GM19035 (cell line): Measurements from ENCODE around the gene PRAME.

Experiments used
- ATAC-seq: cut with Tn5 transposase; IDR thresholded peaks from one replicate; pipeline ENCODE4 v1.9.1; 2021; ENCODE audit not compliant: unreplicated experiment

PRAME gene

DNA sequence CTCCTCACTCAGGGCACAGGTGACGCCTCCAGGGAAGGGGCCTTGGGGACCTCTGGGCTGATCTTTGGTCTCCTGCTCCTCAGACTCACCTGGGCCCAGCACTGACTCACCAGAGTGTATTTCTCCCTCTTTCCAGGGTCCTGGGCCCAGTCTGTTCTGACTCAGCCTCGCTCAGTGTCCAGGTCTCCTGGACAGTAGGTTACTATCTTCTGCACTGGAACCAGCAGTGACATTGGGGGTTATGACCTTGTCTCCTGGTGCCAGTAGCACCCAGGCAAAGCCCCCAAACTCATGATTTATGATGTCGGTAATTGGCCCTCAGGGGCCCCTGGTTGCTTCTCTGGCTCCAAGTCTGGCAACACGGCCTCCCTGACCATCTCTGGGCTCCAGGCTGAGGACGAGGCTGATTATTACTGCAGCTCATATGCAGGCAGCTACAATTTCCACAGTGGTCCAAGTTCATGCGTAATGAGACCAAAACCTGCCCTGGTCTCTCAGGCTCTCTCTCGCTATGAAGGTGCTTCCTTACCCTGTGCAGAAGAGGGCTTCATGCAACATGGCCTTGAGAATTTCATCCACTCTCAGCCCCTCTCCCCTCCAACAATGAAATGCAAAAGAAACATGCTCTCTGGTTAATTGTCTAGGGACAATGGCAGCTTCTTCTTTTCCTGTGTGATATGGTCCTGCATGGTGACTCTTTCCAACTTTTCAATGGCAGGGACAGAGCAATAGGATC is 21.0 kb upstream of the PRAME start:
- ATAC-seq = no peak

DNA sequence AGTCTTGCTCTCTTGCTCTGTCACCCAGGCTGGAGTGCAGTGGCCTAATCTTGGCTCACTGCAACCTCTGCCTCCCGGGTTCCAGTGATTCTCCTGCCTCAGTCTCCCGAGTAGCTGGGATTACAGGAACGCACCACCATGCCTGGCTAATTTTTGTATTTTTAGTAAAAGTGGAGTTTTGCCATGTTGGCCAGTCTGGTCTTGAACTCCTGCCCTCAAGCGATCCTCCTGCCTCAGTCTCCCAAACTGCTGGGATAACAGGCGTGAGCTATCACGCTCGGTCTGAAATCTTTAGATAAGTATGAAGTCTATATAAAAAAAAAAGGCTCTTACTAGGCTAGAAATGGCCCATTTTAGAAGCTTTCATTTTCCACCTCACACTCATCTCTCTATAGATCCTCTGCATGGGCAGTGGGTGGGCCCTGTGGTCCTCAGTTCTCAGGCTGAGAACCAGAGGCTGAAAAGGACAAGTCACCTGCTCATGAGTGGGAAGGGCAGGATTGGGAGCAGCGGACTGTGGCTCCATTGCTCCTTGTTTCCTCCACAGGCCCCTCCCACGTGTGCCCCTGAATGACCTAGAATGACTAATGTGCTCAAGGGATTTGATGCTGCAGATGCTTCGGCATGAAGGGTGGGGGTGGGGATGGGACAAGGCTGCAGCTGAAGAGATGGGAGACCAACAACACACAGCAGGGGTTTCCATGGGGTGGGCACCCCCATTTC is 19.8 kb upstream of the PRAME start:
- no peak for ATAC-seq

DNA sequence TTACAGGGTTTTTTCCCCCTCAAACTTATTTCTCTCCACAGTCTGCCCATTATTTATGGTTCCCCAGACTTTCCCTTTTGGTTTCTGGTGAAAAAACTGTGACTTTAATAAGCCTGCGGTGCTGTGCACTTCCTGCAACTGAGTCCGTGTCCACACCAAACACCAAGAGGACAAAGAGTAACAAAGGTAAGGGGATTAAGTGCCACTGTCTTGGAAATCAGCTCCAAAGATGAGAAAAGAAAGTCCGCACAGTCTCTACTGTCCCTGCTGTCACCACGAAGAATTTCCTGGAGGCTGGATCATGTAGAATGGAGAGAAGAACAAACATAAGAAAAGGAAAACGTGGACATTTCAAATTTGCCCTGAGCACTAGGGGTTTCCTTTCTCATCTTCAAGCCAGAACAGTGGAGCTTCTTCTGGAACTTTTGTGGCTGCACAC is 17.9 kb upstream of the PRAME start:
- ATAC-seq = no peak

DNA sequence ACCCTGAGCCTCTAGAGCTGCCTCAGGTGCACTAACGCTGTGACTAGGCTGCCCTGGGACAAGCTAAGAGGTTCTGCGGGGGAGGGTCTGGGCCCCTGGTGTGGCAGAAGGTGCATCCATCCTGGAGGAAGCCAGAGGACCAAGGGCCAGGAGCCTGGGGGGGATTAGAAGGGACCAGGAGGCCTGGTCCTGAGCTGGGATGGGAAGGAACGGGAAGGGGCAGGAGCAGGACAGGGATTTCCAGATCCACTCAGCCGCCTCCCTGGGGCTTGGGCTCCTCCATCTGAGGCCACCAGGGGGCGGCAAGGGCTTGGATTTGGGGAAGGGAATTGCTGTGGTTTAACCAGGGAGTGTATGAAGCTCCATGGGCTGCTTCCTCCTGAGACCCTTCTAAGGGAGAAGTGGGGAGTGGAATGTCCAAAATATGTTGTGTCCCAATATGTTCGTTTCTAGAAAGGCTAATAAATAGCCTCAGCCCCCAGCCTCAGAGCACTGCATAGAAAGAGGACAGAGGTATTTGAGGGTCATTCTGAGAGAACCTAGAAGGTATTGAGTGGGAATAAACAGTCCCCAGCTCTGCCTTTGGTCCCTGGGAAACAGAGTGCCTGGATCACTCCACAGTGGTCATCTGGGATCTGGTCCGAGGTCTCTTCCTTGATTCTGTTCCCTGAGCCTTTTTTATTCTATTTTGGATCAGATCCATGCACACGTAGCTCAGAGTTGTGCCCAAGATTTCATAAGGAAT is 17.4 kb upstream of the PRAME start:
- ATAC-seq = no peak

DNA sequence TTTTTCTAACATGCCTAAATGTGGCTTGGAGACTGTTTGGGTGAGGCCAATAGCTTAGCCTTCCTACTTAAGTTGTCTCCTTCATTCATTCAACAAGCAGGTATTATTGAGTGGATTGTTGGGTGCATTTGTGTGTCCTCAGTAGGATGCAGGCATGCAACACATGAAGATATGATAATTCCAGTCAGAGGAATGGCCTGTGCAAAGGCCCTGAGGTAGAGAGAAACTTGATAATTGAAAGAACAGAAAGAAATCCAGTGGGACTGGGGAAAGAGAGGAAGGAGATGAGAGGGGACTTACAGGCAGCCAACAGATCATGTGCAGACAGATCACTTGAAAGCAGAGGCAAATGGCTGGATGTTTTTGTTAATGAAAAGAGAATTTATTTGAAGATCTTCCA is 15.3 kb upstream of the PRAME start:
- no peak for ATAC-seq

DNA sequence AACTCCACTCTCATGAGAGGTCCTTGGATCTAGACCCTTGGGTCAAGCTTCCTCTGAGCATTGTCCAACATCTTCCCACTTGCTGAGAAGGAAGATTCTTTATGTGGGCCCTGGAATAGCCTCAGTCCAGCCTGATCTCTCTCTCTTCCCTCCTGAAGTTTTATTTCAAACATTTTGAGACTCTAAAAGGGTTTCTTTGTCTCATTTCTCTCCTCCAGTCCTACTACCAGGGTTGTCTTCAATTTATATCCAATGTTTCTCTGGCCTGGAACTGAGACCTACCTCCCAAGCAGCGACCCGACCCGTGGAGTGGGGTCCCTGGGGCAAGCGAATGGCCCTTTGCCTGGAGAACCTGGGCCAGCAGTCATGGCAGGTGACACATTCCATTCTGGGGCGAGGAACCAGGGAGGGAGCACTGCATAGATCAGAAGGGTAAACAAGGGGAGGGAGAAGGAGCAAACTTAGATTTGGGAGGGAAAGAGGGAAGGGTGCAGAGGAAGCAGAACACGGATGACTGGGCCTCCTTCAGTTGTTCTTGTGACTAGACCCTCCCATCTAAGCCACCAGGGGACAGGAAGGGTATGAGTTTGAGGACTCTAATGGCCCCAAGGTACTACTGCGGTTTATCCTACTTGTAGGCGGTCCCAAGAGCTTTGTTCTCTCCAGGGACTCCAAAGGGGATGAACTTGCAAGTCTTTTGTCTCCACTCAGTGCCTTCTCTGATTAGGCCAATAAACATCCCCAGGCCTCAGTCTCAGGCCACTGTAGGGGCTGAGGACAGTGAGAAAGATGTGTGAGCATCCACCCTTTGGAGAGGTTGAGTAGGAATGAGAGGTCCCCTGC is 14.2 kb upstream of the PRAME start:
- ATAC-seq = no peak

DNA sequence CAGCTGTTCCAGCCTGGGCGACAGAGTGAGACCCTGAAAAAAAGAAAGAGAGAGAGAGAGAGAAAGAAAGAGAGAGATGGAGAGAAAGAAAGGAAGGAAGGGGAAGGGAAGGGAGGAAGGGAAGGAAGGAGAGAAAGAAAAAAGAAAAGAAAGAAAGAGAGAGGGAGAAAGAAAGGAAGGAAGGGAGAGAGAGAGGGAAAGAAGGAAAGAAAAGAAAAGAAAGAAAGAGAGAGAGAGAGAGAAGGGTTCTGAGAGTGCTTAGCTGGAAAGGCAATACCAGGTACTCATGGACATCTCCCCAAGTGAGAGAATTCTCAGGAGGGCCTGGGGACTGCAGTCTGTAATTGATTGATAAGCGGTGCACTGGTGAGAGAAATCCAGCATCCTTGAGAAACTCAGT is 12.8 kb upstream of the PRAME start:
- no peak for ATAC-seq

DNA sequence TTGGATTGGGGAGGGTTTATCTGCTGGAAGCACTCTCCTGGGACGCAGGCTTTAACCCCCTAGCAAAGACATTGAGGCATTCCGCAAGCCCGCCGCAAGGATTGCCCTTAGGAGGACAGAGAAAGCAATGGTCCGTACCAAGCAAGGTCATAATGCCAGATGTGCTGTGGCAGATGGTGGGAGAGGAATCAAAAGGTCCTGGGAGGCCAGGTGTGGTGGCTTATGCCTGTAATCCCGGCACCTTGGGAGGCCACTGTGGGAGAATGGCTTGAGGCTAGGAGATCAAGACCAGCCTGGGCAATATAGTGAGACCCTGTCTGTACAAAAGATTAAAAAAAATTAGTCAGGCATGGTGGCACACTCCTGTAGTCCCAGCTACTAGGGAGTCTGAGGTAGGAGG is 12.4 kb upstream of the PRAME start:
- ATAC-seq = no peak

DNA sequence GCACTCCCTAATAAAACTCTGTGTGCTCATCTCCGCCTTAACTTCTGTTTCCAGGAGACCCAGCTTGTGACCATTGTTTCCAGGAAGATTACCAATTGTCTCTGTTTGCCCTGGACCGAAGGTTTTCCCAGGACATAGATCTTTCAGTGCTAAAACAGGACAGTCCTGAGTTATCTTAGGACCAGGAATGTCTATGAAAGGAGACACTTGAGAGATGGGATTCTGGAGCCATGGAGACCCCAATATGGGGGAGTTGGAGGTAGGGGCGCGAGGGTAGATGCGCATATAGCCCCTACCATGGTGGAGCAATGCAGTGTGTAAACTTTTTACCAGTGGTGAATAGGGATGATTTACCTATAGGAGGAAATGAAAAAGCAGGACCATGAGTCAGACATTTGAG is 10.2 kb upstream of the PRAME start:
- ATAC-seq = no peak

DNA sequence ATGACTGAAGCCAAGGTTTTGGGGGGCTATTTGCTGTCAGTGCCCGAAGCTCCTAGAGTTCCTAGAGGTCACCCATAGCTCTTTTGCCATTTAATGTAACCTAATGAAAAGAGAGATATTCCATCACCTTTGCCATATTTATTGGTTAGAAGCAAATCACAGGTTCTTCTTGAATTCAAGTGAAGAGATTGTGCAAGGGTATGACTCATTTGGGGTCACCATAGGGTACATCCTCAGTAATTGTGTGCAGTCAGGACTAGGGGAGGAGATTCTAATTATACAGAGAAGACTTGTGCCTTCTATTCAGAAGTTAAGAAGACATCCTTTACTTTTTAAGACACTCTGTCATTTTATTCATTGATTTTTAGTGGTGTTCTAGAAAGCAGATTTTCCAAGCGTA is 6.9 kb upstream of the PRAME start:
- no peak for ATAC-seq

DNA sequence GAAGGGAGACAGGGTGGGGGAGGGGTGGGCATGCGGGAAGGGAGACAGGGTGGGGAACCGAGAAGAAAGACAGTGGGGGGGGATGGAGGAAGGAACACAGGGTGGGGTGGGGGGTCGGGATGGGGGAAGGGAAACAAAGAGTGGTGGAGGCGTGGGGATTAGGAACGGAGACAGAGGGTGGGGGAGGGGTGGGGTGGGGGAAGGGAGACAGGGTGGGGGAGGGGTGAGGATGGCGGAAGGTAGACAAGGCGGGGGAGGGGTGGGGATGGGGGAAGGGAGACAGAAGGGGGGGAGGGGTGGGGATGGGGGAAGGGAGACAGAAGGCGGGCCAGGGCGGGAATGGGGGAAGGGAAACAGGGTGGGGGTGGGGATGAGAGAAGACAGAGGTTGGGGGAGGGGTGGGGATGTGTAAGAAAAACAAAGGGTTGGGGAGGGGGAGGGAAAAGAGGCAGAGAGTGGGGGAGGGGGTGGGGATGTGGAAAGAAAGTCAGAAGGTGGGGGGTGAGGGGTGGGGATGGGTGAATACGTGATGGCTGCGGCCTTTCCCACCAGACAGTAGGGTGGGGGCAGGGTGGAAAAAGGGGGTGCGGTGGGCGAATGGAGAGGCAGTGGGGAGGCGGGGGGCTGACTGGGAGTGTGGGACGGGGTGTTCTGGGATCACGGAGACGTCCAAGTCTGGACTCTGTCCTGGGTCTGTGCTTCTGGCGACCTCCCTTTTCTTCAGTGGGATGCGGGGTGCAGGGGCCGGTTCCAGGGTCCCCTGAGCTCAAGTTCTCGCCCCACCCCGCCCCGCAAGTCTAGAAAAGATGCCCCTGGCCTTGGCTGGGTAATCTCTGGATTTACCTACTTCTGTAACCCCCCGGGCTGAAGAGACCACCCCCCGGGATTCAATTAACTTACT is 744 bp downstream of the PRAME start:
- no peak for ATAC-seq

DNA sequence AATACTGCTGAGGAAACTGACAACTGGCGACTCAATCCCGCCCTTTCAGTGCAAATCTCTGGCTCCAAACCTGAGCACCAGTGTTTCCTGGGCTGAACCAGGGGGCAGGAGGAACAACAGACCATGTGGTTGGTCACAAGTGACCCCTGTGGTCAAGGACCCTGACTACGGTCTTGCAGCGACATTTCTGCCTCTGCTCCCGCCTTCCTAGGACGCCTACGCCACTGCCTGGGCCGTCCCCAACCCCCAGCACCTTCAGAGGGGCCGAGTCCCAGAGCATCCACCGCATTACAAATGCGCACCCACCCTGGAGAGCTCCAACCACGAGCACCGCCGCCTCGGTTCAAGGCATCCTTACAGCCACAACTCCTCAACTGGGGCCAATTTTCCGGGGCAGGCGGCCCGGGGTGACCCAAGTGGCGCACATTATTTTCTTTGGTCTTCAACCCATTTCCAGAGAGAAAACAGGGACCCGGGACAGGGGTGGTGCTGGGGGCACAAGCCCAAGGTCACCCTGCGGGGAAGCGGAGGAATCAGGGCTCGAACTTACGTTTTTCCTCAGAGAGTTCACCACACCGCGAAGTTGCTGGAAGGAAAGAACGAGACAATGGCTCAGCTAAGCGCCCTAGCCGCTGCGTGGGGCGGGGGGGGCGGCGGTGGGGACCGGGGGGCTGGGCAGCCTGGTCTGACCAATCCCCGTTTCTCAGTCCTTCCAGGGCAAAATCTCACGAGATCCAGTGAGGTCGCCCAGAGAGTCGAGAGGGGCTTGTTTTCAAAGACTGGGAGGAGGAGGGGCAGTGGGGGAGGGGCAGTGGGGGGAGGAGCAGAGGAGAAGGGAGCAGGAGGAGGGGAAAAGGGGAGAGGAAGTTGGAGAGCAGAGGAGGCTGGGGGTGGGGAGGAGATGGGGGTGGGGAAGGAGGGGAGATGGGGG is 1.8 kb downstream of the PRAME start:
- no peak for ATAC-seq

DNA sequence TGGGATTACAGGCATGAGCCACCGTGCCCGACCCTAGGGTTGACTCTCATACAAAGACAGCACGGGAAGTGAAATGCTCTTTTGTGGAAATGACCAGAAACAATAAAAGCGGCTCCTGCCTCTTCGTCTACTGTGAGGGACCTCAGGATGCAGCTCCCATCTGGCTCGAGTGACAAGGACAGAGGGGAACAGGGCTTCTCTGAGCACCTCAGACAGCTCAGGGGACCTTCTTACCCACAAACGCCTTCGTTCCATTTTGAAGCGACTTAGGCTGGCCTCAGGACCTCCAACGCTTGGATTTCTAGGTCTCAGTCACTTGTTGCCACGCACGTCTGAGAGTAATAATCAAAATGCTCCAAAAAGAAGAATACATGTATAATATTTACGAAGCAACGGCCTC is 2.5 kb downstream of the PRAME start:
- ATAC-seq = no peak

DNA sequence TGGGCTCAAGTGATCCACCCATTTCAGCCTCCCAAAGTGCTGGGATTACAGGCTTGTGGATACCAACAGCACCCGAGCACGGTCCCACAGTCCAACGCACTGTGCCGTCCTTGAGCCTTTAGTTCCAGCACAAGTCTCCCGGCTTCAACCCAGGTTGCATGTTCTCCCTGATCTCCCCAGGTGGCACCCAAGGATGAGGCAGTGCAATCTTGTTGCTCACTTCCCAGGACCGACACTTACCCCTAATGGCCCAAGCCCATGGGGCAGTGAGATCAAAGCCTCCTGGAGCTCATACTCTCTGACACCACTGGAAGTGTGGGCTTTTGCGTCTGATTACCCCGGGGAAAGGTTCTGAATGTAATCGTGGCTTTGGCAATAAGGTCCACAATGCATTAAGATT is 3.5 kb downstream of the PRAME start:
- ATAC-seq = no peak

DNA sequence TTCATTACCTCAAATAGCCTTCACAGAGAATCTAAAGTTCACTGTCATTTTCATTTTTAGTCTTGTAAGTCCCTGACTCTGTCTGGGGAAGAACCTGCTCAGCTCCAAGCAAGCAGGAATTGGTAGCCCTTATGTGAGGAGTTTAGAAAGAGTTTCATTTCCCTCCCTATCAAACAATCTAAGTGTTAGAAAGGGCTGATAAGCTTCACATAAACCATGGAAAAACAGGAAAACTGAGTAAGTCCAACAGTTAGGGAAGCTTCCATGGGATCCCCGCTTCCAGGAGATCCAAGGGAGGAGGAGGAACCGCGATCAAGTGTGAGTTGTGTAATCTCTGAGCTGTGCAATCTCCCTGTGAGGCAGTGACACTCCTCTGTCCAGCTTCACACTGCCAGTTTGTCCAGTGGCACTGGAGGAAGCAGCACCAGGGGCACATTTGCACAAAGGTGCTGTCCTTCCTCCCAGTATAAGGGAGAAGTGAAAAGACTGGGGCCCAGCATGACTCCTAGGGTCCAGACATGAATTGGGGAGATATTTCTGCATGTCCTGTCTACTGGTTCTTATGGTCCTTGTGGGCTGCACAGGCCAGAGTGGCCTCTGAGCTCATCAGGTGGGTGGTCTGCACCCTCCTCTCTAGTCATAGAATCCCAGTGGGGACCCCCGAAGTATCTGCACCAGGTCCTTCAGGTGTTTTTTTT is 4.3 kb downstream of the PRAME start:
- ATAC-seq = no peak

DNA sequence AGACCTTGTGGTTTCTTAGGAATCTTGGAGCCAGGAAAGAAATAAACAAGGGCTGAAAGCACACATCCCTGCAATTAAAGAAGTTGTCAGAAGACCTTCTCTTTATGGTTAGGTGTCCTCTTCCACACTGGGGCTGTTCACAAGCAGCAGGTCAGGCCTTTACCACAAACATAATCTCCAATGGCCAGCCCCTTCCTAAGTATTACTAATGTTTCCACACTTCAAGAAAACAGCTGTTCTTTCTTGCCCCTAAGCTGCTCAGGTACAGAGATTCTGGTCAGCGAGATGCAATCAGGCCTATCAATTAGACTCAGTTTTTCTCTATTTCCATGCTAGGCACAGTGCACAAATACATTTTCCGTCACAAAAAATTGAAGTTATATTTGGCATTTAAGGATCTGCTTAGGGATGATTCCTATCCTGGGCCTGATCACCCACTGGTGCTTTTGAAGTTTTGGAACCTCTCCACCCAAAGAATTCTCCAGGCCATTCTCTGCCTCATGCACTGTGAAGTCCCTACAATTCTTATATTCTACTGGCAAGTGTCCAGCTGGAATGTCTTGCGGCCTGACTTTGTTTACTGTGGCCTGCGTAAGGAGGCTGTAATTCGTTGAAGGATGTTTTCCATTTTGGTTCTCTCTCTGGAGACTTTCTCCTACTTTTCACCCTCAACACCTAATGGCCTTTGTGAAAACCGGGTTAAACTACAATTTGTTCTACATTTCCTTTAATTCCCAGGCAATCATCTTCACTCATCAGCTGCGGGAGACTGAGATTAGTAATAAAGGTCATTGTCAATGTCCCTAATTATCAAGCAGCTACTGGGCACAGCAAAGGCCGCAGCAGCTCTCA is 5.1 kb downstream of the PRAME start:
- no peak for ATAC-seq

DNA sequence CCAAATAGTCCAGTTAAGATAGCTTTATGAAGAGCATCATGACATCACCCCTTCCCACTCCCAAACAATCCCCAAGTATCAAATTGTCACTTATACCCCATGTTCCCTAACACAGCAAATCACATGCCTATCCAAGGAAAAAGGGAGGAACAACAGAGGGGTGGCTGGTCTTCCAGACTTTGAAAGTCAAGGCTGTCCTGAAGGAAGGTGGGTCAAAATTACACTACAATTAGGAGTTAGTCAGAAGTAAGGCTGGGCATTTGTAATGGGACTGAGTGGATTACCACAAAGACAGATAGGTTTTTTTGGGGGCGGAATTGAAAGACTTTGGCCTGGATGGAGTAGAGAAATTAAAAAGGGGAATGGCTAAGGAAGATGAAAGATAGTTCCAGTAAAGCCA is 5.9 kb downstream of the PRAME start:
- ATAC-seq = no peak

DNA sequence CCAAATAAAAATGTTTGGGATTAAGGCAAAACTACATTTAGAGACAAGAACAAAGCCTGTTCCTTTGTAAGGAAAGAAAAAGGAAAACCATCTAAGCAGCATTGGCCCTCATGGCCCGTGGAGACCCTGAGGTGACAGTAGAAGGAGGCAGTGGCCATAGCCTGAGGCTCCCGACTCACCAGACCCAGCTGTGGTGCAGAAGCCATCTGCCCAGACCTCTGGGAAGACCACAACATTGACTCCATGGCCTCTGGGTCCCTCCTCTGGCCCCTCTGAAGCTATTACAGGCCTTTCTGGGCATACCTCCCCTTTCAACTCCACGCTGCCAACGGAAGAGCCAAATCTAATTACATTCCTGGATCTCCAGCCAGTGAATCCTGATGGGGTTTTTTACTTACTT is 6.4 kb downstream of the PRAME start:
- ATAC-seq = no peak
